ENCODE measurements around the gene SLC25A4.

- no peak for TF ChIP-seq CTCF (IDR thresholded peaks at IDR 0.05)
- no peak for TF ChIP-seq POLR2A (IDR thresholded peaks at IDR 0.05)
These were observed 41.6 kb upstream of the SLC25A4 start for GRCh38 chr4:185101354-185101890.

All from testis (tissue), 2 donors.